ENCODE results near the gene CNTNAP5.

CNTNAP5 gene

DNA sequence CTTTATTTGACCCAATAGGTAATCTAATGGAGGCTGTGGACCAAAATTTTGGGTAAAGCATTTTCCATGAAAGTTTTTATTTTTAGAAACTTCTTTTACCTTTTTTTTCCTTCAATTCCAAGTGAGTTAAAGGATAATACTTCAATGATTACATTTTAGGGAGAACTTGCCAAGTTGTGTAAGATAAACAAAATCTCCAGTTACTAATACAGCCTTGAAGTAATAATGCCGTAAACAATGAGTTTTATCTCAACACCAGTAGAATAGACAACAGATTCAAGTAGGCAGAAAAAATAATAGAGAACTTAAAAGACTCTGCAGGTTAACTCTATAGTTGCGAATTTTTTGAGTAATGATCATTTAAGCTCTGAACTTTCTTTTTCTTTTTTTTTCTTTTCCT, 807.4 kb downstream of the CNTNAP5 start:
- DNase-seq, result no peak

DNA sequence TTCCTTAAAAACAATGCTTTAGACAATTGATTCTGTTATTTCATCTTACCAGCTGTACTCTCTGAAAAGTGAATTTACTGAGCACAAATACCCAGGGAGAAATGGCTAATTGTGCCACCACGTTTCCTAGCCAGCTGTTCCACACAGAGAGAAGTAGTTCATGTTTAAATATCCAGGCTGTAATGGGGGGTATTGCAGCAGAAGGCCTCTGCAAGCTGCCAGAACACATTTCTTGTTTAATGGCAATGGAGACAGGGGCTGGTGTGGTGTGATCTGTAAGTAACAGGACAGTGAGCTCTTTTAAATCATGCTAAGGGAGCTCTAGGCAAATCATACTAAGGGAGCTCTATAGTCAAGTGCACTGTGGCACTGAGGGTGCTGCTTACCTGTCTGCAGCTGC, 809.2 kb downstream of the CNTNAP5 start:
- DNase-seq, result no peak

DNA sequence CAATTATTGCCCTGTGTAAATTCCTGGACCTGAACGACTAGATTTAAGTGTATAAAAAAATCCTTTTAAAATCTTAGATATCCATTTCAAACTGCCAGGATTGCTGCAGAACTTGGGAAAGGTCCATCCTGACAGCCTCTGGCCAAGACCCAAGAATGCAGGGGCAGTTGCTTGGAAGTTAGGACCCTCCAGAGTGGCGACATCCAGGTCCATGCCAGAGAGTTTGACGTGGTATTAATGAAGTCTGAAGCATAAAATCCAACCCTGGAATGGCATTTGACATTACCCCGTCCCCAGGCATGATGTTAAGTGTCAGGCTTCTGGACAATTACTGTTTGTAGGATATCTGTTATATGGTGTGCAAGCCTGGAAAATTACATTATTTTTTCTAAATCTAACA, 810.2 kb downstream of the CNTNAP5 start:
- no peak for DNase-seq

DNA sequence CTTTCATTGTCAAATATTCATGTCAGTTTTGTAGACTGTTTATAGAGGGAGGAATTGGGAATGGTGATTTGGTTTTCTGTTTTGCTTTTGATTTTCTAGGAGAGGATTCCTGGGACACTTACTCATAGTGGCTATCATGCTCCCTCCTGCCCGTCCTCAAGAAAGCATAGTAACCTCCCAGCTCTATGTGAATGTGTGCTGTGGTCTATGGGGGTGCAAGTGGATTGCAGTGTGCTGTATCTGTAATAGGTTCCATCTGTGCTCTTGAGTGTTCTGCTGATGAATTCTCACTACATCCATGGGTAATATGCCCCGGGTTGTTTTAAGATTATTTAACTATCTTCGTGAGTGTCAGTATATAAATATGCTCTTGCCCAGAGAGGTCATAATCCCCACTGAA, 811.3 kb downstream of the CNTNAP5 start:
- DNase-seq, result no peak

DNA sequence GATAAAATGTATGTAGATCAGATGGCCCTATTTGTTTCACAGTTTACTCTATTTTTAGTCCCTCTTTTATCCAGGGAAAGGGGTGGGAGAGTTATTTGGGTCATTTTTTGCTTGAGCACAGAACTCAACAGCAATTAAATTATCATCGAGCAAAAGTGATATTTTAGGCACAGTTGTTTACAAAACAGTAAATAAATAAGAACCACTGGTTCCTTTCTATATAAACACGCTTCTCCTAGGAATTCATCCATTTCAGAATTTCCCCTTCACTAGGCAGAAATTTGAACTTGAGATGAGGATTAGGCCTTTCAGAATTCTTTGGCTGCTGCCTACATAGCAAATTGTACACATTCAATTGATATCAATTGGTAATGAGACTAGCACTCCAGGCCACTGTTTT, 812.4 kb downstream of the CNTNAP5 start:
- DNase-seq, result no peak

DNA sequence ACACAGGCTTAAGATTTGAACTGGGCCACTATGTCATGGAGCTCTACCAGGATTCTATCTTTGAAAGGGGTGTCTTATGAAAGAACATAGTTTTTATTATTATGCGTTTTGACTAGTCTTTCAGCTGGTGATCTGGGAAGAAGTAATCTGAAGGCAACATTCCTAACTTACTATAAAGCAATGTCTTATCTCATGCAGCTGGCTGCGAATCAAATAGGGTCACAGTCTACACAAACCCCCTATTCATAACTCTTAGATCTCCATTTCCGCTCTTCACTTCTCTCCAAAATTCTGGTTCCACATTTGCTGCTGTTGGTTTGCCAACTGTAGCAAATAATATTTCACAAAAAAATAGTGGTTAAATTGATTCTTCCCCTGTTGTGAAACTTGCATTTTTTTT, 813.3 kb downstream of the CNTNAP5 start:
- no peak for DNase-seq

DNA sequence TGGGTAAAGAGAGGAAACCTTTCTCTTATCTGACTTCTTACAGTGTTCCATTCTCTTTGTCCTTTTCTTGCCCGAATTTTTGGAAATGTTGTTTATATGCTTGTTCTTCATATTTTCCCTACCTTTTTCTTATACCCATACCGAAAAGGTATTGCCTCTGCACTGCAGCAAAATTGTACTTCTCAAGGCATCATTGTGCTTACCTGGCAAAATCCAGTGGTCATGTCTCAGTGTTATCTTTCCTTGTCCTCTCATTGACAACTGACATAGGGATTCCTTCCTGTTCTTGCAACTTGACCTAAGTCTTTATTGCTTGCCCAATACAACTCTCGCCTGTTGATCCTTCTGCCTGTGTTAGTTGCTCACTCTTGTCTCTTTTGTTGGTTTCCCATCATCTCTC, 842.2 kb downstream of the CNTNAP5 start:
- no peak for DNase-seq

DNA sequence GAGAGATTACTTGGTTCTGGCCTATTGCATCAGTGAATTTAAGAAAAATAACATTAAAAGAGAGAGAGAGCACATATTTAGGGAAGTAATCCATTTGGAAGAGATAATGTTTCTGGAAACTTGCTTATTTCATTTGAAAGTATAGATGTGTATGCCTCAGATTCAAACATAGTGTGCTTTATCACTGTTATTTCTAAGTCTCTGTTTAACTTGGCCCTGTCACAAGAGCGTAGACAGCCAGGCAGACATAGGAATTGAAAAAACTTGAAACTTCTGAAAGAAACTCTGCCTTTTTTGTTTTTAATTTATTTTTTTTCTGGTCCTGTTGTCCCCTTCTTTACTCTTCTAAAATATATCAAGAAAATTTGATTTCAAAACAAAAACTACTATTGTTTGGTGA, 849.1 kb downstream of the CNTNAP5 start:
- DNase-seq, result no peak

DNA sequence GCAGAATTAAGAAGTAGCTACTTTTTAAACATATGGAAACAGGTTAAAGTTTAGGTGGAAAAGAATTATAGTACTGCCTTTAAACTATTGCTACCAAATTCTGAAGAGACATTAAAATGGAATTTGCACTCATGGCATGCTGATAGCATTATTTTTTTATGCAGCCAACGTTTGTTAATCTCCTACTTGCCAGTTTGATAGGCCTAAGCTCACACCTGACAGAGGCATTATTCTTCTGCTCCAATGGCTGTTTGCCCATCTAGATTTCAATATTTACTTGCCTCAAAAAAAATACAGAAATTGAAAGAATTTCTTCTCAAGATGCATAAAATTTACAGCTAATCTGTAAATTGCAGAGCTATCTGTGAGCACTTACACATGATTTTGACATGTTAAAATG, 849.6 kb downstream of the CNTNAP5 start:
- no peak for DNase-seq

DNA sequence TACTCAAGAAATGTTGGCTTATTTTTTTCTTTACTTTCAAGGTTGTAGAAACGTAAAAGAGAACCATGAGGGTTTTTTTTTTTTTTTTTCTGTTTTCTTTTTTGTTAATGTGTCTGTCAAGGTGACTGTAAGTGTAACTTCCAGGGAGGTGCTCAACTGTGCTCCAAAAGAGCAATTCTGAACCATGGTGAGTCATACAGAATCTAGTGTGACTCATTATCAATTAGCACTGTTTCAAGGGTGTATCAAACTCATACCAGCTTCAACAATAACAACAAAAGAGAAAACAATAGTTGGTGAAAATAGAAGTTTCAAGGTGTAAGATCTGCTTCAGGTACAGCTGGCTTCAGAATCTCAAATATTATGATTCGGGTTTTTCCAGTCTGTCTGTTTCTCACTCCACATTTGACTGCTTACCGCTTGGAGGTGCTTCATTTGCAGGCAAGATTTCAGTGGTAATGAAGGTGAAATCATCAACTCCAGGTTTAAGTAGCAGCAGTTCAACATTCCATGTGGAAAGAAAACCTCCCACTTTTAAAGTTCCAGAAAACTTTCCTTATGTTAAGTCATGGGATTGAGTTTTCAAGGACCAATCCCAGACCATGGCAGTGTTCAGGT, 850.6 kb downstream of the CNTNAP5 start:
- no peak for DNase-seq

DNA sequence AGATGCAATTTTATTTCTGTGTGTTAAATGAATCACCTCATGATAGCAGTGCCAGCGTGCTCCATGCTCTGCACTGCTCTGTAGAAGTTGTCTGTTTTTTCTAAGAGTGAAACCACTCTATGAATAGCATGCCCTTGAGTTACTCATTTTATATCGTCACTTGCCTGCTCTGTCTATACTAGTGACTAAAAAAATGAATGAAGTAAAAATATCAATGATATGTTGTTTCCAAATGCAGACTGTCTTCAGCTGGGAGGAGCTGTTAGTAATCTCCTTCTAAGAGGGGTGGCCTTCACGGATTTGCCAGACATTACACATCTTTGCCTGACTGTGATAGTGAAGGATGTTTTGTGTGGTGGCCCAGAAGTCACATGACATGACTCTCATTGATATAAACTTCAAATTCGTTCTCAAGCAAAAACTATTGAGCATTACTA, 852.1 kb downstream of the CNTNAP5 start:
- DNase-seq, result no peak

DNA sequence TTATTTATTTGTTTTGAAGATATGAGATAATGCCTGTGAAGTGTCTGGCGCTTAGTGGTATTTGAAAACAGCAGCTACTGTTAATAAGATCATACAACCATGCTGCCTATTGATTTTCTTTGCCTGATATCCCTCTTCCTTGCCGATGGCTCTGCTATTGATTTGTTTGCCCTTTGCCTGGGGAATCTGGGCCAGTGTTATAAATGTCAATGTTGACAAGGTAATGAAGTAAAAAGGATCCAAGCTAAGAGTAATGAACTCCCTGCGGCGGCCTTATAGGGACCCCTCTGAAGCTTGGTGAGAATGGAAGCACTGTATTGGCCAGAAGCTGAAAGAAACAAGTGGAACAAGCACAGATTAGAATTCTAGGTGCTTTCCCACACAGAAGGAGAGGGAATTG, 854.6 kb downstream of the CNTNAP5 start:
- DNase-seq, result no peak

DNA sequence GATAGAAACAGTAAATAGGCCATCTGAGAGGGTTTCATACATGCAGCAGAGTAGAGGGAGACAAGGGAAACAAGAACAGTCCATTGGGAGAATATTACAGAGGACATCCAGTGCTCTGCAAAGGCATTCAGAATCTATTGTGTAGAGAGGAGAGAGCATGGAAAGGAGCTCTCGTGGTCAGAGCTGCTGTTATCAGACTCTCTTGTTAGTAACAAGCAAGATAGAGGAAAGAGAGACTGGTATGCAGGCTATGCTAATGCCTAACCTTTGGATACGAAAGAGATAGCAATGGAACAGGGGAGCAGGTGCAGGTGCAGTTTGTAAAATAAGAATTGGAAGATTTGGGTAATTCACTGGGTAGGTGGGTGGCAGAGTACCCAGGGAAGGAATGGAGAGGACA, 855.9 kb downstream of the CNTNAP5 start:
- DNase-seq, result no peak

DNA sequence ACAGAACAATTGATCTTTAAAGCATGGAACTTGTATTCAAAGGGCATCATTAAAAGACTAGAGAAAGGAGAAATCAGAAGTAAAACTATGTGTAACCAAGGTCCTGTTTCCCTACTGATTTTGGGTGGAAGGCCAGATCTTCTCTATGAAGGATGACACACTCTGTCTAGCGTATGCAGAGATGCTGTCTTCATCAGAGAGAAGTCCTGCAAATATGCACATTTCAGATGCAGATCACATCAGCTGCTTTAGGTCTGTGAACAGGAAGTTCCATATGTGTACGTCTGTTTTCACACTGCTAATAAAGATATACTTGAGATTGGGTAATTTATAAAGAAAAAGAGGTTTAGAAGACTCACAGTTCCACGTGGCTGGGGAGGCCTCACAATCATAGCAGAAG, 857.3 kb downstream of the CNTNAP5 start:
- DNase-seq, result no peak

DNA sequence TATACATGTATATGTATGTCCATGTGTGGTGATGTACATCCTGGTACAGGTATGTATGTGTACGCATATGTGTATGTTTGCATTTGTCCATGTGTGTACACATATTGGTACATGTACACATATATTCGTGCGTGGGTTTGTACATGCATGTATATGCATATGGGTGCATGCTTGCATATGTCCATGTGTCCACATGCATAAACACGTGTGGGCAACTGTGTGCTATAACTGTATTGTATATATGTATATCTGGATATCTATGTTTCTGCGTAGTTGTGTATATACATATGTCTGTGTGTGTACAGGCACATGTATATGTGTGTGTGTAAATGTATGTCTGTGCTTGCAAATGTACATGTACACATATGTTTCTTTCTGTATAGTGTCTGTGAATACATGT, 858.5 kb downstream of the CNTNAP5 start:
- DNase-seq, result no peak

DNA sequence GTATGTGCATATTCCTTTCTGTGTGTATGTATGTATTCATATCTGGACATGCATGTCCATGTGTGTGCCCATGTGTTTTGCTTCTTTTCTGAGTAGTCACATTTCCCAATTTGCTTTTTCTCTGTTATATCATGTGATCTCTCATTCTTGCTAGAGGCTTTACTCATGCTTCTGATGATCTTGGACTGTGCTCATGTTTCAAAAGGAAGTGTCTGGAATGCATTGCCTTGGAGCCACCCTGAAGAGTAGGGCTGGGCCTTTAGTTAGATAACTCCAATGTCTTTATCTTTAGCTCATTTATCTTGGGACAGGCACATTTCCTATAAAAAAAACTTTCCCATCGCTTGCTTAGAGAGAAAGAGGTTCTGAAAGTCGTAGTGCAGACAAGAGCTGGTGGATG, 859.2 kb downstream of the CNTNAP5 start:
- DNase-seq, result no peak

DNA sequence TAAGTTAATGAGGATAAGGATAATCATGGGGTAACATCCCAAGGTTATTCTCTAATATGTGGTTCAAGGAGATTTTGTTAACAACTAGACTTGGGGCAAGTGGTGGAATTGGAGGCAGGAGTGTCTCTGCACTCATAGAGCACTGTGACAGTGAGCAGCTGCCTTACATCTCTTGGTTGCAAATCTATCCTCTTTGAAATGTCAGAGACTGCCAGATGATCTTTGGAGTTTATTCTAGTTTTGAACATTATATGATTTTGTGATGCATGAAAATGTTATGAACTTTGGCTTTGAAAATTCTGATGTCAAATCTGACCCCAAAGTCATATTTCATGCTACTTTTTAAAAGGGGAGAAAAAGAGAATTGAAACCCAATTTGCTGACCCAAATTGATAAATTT, 861.1 kb downstream of the CNTNAP5 start:
- DNase-seq, result no peak

DNA sequence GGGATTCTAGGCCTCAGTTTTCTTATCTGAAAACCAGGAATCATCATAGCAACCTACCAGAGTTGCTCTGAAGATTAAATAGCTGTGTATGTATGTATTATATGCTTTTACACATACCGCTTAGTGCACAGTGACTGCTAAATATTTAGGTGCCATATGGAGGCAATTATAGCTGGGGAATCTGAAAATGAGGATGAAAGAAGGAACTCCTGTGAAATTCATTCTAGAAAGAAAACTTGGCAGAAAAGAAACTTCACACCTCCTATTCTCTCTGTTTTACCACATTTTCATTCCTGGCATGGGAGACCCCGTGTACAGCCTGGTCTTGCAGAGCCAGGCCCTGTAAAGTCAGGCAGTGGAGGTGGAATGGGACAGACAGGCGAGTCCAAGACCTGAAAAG, 862.4 kb downstream of the CNTNAP5 start:
- no peak for DNase-seq

DNA sequence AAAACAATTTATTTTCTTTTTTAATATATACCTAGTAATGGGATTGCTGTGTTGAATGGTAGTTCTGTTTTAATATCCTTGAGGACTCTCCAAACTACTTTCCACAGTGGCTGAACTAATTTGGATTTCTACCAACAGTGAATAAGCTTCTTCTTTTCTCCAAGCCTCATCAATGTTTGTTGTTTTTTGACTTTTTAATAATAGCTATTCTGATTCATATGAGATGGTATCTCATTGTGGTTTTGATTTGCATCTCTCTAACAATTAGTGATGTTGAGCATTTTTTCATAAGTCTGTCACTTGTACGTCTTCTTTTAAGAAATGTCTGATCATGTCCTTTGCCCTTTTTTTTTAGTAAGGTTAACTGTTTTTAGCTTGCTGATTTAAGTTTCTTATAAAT, 863.3 kb downstream of the CNTNAP5 start:
- no peak for DNase-seq

DNA sequence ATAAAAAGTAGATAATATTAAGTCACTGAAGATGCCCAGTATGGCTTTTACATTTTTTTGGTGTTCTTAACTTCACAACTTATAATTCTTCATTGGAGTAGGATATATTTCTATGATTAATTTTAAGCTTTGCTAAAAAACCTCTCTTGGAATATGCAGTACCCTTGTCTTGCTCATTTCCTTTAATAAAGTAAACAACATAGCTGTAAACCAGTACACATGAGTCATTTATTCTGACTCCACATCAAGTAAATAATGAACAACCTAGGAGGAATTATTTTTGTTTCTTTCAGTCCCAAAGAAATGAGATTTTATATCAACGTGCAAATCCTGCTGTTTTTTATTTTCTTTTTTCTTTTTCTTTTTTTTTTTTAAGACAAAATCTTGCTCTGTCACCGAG, 869.1 kb downstream of the CNTNAP5 start:
- DNase-seq, result no peak

DNA sequence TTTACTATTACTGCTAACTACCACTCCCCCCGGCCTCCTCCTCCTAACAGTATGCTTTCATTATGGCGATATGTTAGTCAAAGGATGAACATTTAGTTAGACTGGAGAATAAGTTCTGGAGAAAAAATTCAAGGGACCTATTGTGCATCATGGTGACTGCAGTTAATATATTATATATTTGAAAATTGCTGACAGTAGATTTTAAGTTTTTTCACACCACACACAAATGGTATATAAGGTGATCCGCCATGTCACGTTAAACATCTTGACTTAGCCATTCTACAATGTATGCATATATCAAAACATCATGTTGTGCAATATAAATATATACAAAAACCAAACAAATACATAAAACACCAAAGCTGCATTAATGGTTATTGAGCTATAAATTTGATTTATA, 873.7 kb downstream of the CNTNAP5 start:
- no peak for DNase-seq

DNA sequence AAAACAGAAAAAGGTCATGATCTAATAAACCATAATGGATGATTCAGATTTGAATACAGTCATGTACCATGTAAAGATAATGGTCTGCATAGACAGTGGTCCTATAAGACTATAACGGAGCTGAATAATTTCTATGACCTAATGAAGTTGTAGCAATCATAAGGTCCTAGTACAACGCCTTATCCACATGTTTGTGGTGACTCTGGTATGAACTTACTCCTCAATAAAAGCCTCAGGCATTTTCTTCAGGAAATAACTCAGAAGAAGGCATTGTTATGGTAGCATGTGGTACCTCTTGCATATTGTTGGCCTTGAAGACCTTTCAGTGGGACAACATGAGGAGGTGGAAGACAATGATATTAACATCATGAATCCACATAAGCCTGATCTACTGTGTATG, 883.3 kb downstream of the CNTNAP5 start:
- no peak for DNase-seq

DNA sequence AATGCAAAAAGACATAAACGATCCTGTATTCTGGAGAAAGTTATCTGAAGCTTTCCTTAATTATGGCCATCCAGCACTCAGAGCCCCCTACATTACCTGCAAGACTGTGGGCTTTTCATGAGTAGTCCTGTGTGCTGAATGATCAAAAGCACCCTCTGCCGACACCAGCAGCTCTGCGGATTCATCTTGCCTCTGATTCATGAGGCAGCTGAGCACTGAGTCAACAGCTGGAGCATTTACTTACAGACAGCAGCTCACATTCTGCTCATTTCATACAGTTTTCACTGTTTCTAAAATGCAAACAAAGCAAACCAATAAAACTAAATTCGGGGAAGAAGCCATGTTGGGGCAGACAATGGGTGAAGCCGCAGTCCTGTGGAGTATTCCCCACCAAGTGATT, 886.5 kb downstream of the CNTNAP5 start:
- DNase-seq, result no peak

DNA sequence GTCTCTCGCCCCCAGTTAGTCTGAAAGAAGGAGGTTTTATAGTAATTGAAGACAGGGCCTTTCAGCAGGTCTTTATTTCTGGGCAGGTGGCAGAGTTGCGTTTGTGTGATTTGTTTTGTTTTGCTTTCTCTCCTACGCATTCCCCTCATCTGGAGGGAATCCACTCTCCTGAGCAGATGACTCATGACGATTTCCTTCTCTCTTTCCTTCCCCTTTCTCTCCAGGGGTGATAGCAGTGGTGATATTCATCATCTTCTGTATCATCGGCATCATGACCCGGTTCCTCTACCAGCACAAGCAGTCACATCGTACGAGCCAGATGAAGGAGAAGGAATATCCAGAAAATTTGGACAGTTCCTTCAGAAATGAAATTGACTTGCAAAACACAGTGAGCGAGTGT, 888.8 kb downstream of the CNTNAP5 start:
- no peak for DNase-seq

DNA sequence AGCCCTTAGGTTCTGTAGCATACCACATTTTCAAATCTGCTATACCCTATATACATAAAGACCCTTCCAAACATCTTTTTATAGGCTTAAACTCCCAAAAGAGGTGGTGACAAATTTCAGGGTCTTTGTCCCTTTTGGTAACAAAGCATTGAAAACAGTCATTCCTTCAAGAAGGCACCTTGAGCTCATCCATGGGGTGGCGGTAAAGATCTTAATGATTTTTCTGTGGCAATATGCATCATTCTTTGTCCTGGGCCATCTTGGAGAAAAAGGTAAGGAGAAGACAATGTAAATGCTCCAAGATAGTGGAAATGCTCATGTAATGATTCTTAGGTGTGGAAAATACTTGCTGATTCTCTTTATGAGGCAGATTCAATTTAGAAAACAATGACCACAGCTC, 890.5 kb downstream of the CNTNAP5 start:
- no peak for DNase-seq

DNA sequence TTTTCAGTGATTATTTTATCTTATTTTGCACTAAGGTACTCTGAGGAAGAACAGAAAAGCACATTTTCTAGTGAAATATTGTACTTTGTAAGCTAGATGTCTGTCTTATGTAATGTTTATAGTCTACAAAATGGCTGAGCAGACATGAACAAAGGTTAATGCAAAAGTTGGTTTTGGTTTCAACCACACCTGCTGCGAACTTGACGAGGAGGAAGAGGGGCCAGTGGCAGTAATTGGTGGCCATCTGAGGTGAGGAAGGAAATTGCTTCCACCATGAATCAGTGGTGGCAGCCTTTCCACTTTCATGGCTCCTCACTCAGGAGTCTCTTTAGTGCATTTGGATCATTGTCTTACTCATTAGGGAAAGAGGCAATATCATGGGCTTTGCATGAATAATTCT, 894.2 kb downstream of the CNTNAP5 start:
- no peak for DNase-seq

All from T-helper 1 cell (primary cell).